GM19023 (cell line): ENCODE measurements around the gene ESYT2.

Source experiments
- ATAC-seq: cut with Tn5 transposase; IDR thresholded peaks from one replicate; pipeline ENCODE4 v1.9.1; 2021; ENCODE audit warnings: mild to moderate bottlenecking, moderate library complexity; ENCODE audit not compliant: unreplicated experiment

ESYT2 gene

DNA sequence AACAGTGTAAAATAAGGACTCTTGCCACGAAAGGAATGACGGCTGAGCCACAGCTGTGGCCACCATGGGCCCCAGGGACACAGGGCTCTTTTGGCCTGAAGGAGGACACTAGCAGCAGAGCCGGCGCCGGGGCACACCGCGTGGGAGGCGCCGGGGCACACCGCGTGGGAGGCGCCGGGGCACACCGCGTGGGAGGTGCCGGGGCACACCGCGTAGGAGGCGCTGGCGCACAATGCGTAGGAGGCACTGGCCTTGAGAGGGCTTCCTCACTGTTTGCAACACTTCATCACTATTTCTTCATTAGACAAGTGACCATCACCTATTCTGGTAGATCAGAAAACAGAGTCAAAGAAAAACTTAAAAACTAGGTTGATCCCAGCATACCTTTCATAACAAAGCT lies 23.4 kb downstream of the ESYT2 start:
- ATAC-seq = no peak

DNA sequence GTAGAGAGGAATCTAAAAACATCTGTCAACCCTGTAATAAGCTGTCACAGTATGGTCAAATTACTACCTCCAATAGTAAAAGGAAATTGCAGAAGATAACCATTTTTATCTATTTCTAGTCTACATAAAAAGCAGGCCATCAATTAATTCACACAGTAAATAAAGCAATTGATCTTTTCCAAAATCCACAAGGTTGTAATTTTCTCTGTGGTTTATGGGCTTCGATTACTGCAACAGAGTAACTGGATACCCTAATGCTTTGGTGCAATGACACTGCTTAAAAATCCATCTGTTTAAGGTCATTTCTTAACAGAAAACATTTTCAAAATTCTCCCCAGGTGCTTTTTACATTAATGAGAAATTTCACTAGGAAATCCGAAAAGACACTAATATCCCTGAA lies 23.9 kb downstream of the ESYT2 start:
- no peak for ATAC-seq

DNA sequence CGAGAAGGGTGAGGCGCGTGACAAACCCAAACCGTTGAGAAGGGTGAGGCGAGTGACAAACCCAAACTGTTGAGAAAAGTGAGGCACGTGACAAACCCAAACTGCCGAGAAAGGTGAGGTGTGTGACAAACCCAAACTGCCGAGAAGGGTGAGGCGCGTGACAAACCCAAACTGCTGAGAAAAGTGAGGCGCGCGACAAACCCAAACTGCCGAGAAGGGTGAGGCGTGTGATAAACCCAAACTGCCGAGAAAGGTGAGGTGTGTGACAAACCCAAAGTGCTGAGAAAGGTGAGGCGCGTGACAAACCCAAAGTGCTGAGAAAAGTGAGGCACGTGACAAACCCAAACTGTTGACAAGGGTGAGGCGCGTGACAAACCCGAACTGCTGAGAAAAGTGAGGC lies 25.0 kb downstream of the ESYT2 start:
- ATAC-seq = no peak

DNA sequence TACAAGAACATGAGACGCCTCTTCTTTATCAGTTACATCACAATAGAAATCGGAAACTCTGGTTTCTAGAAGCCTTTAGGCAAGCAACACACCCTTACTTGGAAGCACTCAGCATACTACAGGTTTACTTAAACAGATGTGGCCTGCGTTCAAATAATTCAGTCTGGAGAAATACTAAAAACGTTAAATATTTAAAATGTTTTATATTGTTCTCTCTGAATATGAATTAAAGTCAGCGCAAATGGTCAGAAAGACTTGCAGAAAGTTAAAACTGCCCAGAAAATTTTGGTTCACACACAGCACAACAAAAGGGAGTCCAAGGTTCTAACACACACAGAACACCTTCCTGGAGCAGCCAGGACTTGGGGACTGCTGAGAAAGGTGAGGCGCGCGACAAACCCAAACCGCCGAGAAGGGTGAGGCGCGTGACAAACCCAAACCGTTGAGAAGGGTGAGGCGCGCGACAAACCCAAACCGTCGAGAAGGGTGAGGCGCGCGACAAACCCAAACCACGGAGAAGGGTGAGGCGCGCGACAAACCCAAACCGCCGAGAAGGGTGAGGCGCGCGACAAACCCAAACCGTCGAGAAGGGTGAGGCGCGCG lies 25.8 kb downstream of the ESYT2 start:
- ATAC-seq = no peak

DNA sequence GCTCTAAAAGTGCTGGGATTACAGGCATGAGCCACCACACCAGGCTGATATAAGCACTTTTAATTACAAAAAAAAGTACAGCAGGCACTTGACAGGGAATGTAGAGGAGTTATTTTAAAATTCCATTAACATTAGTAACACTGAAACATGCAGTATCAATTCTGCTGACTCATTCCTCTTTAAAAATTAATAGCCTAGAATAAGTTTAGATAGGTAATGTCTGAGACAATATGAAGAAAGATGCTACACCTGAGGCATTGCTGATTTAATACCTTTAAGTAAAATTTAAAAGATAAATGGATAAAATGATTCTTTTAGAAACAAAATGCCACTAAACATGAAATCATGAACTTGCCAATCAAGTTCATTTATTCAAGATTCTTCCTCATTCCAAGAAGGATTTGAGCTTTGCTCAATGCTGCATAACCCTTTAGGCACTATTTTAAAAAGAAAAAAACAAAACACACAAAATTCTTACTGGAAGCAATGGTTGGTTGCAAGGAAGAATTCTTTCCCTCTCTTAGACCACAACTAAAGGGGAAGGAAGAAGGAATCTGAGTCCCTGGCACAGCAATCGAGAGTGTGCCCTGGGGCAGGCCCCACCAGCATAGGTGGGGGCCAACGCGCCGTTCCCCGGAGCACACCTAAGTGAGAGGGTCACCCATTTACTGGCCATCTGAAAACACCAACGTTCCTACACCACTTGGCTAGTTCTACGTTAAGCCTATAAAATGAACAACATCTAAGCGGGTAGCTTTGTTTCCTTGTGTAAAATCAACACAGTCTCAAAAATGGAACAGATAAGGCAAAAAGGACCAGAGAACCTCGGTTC lies 26.6 kb downstream of the ESYT2 start:
- no peak for ATAC-seq

DNA sequence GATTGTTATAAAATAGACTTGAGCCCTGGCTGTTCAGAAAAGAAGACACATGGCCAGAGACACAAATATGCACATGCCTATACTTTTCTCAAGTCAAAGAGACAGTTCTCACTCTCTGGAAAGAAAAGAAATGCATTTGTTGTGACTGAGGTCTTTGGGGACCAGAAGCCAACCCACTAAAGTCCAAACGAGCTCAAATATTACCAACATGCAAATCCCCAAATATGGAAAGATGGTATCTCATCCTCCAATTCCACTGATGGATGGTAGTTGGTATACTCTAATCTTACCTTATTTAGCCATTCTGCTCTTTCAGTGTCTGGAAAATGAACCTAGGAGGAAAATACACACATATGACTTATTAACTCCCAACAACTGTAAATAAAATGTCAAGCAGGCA lies 30.6 kb downstream of the ESYT2 start:
- no peak for ATAC-seq

DNA sequence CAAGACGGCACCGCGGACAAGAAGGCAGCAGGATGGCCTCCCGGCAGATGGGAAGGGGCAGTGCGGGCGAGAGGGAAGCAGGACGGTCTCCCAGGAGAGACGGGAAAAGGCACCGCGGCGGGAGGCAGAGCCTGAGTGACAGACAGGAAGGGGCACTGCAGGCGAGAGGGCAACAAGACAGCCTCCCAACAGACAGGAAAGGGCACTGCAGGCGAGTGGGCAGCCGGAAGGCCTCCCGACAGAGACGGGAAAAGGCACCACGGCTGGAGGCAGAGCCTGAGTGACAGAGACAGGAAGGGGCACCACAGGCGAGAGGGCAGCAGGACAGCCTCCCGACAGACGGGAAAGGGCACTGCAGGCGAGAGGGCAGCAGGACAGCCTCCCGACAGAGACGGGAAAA lies 32.6 kb downstream of the ESYT2 start:
- no peak for ATAC-seq

DNA sequence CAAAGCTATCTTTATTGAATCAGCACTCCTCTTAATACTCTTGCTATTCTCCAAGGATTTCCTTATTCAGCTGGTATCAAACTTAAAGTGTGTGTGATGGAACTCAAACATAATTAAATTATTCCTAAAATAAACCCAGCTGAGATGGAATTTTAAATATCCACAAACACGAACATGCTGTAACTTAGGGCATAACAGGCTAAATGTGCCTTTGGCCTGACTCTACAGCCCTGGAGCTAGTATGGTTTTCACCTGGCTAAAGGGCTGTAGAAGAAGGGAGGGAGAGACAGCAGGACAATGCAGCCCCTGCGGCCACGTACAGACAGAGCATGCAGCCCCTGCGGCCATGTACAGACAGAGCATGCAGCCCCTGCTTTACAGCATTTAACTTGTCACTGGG lies 34.0 kb downstream of the ESYT2 start:
- ATAC-seq = no peak

DNA sequence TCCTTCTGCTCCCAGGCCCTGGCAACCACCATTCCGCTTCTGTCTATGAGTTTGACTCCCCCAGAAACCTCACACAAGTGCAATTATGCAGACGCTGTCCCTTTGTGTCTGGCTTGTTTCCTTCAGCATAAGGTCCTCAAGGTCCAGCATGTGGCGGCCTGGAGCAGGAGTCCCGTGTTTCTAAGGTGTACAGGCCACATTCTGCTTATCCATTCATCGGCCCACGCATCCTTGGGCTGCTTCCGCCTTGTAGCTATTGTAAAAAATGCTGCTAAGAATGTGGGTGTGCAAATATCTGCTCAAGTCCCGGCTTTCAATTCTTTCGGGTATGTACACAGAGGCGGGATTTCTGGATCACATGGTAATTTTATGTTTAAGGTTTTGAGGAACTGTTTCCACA lies 38.2 kb downstream of the ESYT2 start:
- no peak for ATAC-seq

DNA sequence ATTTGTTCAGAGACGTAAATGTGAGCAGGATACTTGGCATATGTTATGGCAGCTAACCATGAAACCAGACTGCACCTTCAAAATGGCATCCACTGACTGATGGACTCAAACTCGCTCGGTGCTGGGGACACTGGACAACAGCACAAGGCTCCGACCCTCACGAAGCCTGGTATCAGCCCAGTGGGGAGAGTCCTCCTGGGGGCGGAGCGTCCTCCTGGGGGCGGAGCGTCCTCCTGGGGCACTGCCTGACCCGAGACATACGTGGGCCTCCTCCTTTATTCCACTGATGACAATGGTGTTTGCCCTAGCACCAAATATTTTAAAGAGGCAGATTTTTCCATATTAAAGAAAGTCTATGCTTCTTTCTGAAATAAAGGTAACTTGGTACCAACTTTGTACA lies 39.5 kb downstream of the ESYT2 start:
- no peak for ATAC-seq

DNA sequence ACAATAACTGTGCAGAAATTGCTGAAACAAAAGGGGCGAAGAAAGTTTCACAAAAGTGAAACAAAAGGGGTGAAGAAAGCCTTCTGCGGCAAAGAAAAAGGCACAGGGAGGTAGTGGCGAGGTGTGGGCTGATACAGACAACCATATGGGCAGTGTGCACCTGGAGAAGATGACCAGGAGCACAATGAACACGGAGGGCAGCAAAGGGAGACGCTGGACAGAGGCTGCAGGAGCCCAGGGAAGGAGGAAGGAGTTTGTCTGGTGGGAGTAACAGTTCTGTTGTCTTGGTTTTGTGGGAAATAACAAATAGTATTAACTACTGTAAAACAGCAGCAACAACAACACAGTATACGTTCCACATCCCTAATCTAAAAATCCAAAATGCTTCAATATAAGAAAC lies 42.4 kb downstream of the ESYT2 start:
- ATAC-seq = no peak

DNA sequence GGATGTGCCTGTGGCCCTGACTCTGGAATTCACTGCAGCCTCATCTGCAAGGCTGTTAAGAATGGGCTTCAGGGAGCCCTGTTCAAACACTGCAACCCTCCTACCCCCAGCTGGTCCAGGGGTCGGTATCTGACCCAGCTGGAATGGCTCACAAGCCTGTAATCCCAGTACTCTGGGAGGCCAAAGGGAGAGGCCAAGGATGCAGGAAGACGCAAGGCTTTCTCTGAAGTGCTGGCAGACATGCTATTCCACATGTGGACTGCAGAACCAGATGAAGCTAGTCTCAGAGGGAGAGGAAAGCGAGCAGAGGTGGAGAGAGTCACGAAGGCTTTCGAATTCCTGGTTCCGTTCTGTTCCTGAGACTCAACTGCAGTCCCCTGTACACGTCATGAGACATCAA lies 45.0 kb downstream of the ESYT2 start:
- ATAC-seq = no peak

DNA sequence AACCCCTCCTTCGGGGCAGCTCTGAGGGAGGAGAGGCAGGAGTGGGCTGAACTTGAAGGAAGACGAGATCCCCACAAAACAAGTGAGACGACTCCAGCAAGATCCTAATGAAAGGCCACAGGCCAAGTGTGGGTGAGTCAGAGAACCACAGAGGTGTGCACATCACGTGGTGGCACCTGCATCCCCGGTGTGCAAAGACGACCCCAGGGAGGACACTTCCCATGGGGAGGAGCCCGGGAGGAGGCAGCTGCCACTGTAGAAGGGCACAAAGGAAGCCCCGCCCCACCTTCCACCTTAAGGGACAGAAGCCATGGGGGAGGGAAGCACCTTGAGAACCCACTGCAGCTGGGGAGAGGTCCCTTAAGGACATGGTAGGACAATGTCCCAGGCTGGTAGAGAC lies 45.7 kb downstream of the ESYT2 start:
- ATAC-seq = no peak

DNA sequence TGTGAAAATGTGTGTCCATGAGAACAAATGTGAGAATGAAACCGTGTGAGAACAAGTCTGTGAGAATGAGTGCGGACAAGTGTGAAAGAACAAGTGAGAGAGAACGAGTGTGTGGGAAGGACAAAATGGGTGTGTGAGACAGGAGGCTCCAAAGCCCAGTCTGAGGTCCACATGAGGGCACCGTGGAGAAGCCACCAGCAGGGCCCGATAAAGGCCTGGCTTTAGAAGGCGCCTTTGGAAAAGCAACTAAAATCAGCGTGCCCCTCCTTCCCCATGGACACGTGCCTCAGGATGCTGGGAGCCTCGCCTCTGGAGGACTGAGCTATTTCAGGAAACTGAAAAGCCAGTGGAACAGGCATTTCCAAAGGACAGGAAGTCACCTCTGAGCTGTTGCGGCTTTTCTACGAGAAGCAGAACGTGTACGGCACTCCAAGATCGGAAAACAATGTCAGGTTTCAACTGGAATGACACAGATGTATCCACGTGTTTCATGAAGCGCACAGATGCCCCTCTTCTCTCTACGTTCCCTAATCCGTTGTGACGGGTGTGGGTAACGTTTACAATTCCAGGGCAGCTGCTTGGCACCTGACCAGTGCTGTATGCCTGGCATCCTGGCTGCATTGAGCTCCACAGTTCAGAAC lies 46.4 kb downstream of the ESYT2 start:
- ATAC-seq = no peak

DNA sequence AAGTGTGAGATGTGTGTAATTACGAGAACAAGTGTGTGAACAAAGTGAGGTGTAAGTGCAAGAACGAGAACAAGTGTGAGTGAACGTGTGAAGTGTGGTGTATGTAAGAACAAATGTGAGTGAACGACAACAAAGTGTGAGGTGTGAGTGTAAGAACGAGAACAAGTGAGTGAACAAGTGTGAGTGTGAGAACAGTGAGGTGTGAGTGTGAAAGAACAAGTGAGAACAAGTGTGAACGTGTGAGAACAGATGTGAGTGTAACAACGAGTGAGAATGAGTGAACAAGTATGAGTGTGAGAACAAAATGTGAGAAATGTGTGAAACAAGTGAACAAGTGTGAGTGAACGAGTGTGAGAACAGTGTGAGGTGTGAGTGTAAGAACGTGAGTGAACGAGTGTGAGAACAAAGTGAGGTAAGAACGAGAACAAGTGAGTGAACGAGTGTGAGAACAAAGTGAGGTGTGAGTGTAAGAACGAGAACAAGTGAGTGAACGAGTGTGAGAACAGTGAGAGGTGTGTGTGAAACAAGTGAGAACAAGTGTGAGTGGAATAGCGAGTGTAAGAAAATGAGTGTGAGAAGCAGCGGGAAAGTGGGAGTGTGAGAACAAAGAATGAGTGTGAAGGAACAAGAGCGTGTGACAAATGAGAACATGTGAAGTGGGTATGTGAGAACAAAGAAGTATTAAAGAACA lies 47.2 kb downstream of the ESYT2 start:
- ATAC-seq = no peak

DNA sequence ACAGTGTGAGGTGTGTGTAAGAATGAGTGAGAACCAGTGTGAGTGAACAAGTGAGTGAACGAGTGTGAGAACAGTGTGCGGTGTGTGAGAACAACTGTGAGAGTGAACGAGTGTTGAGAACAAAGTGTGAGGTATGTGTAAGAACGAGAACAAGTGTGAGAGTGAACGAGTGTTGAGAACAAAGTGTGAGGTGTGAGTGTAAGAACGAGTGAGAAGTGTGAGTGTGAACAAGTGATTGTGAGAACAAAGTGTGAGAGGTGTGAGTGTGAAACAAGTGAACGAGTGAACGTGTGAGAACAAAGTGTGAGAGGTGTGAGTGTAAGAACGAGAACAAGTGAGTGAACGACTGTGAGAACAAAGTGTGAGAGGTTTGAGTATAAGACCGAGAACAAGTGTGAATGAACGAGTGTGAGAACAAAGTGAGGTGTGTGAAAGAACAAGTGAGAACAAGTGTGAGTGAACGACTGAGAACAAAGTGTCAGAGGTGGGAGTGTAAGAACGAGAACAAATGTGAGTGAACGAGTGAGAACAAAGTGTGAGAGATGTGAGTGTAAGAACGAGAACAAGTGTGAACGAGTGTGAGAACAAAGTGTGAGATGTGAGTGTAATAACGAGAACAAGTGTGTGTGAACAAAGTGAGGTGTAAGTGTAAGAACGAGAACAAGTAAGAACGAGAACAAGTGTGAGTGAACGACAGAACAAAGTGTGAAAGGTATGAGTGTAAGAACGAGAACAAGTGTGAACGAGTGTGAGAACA lies 47.9 kb downstream of the ESYT2 start:
- ATAC-seq = no peak

DNA sequence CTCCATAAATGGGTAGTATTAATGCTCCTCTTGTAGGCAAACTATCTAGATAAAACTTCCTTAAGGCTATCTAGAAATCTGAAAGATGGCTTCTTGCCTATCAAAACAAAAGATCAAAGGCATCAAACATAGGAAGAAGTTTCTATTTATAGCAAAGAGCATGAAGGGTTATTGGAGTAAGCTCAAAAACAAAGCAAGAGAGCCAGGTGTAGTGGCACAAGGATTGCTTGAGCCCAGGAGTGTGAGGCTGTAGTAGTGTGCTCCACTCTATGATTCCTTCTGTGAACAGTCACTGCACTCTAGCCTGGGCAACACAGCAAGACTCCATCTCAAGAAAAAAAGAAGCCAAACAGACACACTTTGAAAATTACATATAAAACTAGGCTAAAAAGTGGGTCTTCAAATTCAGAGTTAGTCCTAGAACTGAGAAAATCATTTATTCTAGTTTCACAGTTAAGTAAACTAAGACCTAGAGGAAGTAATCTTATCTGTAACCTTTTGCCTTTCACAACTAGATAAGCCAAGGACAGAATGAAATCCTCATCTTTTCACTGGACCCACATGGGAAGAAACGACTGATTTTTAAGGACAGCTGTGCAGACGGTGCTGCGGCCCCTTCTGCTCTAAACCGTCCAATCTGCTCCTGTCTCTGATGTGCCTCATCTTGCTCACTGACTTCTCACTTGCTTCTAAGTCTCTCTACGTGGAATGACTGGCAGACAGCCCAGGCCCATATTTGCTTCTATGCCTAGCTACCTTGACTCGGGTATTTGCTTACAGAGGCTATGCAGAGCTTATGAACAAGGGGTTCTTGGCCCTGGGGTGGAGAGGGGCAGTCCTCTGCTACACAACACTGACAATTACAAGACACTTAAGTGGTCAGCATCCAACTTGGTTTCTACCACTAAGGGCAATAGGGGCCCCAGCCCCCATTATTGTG lies 50.0 kb downstream of the ESYT2 start:
- ATAC-seq = no peak

DNA sequence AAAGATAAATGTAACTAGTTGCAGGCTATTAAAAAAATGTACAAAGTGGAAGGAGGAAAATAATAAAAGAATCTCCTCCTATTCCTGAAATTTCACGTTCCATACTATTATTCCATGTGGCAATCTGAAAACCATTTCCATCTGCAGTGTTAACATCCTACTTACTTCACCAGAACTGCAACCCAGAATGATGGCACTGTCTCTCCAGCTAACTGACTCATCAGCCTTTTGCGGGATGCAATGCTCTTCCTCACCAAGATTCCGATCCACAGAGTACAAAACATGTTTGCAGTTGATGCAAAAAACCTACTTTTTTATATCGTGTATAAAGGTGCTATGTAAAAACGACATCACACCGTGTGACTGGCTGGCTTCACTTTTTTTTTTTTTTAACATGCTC lies 50.8 kb downstream of the ESYT2 start:
- ATAC-seq = no peak

DNA sequence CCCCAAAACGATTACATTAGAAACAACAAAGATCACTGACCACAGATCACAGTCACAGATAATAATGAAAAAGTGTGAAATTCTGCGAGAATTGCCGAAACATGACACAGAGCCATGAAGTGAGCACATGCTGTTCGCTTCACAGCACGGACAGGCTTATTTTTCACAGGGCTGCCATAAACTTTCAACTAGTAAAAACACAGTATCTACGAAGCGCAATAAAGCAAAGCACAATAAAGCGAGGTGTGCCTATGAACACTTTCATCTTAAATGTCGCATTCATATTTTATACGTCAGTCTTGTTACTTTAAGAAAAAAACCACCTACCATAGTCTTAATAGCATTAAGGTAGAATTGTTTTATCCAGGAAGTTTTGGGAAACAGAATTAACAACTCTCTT lies 51.5 kb downstream of the ESYT2 start:
- ATAC-seq = no peak

DNA sequence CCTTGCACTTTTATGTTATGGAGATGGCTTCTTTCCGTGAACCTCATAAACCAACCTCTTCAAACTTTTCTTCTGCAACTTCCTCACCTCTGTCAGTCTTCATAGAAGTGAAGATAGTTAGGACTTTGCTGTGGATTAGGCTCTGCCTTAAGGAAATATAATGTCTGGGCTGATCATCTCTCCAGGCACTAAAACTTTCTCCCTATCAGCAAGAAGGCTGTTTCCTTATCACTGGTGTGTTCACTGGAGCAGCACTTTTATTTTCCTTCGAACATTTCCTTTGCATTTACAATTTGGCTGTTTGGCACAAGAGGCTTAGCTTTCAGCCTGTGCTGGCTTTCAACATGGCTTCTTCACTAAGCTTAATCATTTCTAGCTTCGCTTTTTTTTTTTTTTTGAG lies 52.8 kb downstream of the ESYT2 start:
- ATAC-seq = no peak
